HG02571 (cell line): ENCODE measurements around the gene ASPDH.
A peak's percentile ranks its signal among the peaks of the same experiment; 100 is the strongest.
"Not testable (repeated sequence)": the region's sequence is repeated elsewhere in the genome, so short reads cannot be mapped to it uniquely, and the experiment has no call there.

Source experiments
- ATAC-seq: cut with Tn5 transposase; IDR thresholded peaks from one replicate; pipeline ENCODE4 v1.9.1; 2021; ENCODE audit warnings: mild to moderate bottlenecking, moderate library complexity; ENCODE audit not compliant: unreplicated experiment

ASPDH gene

DNA sequence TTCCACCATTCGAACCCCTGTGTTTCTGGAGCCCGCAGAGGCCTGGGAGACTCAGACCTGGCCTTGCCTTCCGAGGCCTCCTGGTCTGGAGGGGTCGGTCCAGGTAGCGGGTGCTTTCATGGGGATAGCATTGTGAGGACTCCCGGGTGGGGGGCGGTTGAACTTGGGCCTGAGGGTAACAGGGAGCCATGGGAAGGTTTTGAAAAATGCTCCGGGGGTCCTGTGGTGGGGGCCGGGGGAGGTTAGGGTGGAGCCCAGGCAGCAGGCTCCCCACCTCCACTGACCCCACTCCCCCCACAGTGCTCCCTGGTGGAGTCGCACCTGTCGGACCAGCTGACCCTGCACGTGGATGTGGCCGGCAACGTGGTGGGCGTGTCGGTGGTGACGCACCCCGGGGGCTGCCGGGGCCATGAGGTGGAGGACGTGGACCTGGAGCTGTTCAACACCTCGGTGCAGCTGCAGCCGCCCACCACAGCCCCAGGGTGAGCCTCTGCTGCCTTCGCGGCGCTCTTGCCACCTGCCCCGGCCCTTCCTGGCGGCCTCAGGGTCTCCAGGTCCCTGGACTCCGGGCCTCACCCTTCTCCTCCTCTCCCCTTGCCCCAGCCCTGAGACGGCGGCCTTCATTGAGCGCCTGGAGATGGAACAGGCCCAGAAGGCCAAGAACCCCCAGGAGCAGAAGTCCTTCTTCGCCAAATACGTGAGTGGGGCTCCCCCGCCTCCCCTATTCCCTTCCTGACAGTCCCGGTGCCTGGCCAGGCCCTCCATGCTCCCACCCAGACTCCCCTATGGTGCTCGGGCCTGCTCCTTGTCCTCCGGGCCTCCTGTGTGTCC is 33.2 kb downstream of the ASPDH start:
- no peak for ATAC-seq

DNA sequence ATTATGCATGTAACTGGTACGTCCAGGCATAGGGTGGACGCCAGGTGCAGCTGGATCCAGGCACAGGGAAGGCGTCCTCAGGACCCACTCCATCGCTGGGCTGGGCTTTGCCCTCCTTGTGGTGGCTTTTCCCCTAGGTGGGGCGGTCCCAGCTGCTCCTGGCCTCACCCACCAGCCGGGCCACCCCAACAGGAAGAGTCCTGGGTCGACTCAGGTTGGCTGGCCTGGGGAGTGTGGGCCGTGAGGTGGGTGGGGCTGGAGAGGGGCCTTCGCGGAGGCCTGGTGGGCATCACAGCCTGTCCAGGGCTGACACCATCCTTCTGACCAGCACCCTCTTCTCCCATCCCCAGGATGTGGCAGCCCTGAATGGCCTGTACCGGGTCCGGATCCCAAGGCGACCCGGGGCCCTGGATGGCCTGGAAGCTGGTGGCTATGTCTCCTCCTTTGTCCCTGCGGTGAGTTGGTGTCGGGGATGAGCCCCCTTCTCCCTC is 33.9 kb downstream of the ASPDH start:
- ATAC-seq = no peak

DNA sequence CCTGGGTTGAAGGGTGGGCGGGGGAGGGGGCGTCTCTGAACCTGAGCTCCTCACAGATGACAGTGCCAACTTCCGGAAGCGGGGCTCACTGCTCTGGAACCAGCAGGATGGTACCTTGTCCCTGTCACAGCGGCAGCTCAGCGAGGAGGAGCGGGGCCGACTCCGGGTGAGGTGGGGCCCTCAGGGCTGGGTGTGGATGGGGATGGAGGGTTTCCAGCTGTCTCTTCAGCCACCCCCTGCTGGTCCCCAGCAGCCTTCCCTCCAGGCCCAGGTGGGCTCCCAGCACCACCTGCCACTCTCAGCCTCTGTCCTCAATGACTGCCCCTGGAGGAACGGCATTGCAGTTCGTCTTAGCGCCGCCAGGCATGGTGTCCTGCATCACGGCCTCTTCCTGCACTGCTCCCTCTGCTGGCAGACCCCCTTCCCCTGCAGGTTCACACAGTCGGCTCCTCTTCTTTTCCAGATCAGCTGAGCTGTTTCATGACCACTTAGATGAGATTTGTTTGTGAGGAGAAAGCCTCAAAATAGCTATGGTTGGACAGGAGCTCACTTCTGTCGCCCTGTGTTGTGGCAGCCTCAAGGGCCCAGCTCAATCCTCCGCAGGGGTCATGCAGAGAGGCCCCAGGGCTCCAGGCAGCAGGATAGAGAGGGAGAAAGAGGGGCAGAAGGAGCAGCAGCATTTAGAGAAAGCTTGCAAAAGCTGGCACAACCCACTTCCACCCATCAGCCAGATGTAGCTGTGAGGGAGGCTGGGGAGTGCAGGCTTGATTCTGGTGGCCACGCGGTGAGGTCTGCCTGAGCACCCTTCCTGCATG is 34.6 kb downstream of the ASPDH start:
- ATAC-seq = no peak

DNA sequence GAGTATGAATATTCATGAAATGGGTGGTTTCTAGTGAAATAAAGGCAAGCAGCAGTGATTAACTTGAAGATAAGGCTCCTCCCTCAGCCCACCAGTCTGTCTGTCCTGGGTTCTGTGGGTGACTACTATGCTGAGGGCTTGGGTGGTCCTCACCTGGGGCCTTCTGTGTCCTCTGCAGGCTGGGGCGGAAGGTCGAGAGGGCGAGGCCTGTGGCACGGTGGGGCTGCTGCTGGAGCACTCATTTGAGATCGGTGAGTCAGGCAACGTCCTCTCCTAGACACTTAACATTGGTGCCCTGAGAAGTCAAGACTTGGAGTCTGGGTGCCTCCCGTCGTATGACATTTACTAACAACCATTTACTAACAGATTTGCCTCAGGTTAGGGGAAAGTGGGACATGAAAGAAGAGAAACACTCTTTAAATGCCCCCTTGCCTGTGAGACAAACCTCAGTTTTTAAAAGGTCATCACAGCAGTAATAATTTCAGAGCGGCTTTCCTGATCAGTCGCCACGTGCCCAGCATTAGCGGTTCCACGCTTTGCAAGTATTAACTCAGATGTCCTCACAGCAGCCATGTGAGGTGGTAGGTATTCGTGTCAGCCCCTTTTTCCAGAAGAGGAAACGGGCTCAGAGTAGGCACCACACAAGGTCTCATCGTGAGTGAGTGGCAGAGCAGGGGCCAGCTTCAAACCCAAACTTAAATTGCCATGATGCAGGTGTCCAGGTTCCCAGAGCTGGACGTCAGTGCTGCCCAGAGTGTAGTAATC is 35.8 kb downstream of the ASPDH start:
- no peak for ATAC-seq

DNA sequence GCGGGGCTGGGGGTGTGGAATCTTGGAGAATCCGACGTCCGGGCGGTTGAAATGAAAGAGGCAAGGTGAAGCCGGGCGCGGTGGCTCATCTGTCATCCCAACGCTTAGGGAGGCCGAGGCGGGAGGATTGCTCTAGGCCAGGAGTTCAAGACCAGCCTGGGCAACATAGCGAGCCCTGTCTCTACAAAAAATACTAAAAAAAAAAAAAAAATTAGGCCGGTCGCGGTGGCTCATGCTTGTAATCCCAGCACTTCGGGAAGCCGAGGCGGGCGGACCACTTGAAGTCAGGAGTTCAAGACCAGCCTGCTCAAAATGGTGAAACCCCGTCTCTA is 36.8 kb downstream of the ASPDH start:
- no peak for ATAC-seq

DNA sequence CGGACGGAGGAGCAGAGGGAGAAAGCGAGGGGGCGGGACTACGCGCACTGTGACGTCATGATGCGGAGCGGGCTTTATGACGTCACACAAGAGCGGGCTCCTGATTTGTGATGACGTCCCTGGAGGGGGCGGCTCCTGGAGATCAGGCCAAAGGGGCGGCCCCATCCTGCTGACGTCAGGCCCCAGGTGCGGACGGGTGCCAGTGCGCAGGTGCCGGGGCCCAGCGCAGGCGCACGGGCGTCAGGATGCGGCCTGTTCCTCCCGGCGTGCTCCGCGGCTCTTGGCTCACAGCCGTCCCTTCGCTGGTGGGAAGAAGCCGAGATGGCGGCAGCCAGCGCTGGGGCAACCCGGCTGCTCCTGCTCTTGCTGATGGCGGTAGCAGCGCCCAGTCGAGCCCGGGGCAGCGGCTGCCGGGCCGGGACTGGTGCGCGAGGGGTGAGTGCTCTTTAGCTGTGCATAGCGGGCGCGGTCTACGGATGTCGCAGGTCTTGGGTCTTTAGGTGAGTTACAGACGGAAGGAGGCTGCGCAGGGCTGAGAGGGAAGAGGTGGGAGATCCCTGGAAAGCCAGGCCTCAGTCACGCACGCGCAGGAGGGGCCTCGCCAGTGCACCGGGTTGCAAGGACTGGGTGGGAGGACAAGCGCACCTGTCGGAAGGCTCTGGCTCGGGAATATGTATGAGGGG is 37.3 kb downstream of the ASPDH start, which contains the start of the genes EMC10 and GARIN5A:
EMC10 (plus strand) TSS at position 284 of the 683 bp plus-strand sequence; CDS start at position 322, 38 bp downstream.
GARIN5A (minus strand) TSS at position 625 of the 683 bp plus-strand sequence; CDS start at position 165, 460 bp downstream.
- peak; percentile 75 for ATAC-seq

DNA sequence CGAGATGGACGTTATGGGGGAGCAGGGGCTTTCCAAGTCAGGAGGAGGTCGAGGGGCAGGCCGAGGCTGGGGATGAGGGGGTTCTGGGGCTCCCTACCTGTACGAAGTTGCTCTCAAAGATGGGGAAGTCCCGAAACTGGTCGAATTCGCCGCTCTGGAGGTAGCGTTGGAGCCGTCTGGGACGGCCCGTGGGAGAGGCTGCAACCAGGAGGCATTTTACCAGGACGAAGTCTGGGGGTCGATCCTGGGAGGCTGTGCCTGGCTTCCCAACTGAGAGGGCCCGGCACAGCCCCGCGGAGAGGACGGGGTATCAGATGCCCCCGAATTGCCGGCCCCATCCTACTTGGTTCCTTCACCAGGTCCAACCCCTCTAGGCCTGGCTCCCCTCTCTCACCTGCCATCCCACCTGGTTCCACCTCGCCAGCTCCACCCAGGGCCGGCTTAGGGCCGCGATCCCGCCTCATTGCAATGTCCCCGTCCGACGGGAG is 37.9 kb downstream of the ASPDH start:
- ATAC-seq = peak; percentile 4

DNA sequence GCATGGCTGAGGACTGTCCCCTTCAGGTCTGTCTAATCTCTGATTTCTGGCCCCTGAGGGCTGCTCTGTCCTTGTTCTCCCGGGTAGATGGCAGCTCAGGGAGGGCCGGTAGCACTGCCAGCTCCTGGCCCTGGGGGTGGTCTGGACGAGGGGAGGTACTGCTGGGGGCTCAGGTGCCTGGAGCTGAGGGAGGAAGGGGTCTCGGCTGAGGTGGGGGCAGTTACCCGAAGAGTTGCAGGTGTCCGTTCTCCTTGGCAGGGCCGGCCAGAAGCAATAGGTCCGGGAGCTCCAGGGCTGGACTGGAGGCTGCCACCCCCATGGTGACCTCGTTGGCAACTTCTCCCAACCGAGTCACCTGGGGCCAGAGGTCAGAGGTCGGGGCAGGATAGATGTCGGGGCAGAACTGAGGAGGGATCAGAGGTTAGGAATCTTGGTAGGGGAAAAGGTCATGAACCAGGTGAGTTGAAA is 38.6 kb downstream of the ASPDH start:
- no peak for ATAC-seq

DNA sequence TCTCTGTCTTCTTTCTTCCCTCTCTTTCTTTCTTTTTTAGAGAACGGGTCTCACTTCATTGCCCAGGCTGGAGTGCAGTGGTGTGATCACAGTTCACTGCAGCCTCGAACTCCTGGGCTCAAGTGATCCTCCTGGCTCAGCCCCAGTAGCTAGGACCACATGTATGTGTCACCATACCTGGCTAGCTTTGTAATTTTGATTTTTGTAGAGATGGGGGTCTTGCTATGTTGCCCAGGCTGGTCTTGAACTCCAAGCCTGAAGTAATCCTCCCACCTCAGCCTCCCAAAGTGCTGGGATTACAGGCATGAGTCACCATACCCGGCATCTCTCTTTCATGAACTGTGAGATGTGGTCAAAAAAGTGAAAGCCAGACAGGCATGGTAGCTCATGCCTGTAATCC is 40.4 kb downstream of the ASPDH start:
- not testable (repeated sequence) for ATAC-seq

DNA sequence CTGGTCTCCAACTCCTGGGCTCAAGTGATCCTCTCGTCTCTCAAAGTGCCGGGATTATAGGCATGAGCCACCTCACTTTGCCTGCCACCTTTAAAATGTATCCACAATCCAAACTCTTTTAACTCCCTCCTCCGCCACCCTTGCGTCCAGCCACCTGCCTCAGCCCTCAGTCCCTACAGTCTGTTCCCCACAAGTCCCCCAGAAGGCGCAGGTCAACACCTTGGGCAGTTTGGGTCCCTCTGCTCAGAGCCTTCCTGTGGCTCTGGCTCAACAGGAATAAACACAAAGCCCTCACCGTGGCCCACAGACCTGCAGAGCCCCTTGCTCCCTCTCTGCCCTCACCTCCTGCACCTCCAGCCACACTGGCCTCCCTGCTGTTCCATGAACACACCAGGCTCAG is 44.9 kb downstream of the ASPDH start:
- ATAC-seq = no peak

DNA sequence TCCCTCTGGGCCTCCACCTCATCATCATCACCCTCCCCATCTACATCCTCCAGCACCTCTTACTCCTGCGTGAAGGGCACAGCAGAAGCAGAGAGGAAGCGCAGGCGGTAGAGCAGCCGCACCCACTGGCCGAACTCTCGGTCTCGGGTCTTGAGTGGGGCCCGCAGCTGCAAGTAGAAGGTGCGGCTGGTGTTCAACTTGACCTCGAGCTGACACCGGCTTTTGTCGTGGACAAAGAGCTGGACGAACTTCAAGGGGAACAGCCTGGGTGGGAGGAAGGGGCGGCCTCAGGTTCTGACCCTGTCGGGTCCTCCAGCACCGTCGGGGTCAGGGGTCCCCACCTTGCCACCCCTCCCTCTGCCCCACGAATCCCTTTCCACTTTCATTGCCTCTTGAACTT is 46.1 kb downstream of the ASPDH start:
- no peak for ATAC-seq

DNA sequence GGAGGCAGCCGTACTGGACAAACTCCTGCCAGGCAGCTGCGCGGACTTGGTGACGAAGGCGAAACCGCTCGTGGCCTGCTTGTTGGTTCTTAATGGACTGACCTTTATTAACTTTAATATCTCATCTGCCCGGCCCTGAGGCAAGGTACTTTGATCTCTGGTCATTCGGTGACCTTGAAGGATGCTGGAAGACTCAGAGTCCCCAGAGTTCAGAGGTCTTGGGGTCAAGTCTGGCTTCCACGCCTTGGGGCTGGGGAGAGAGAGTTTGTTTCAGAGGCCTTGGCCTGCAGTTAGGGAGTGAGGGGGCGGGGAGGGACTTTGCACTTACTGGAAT is 47.0 kb downstream of the ASPDH start:
- no peak for ATAC-seq

DNA sequence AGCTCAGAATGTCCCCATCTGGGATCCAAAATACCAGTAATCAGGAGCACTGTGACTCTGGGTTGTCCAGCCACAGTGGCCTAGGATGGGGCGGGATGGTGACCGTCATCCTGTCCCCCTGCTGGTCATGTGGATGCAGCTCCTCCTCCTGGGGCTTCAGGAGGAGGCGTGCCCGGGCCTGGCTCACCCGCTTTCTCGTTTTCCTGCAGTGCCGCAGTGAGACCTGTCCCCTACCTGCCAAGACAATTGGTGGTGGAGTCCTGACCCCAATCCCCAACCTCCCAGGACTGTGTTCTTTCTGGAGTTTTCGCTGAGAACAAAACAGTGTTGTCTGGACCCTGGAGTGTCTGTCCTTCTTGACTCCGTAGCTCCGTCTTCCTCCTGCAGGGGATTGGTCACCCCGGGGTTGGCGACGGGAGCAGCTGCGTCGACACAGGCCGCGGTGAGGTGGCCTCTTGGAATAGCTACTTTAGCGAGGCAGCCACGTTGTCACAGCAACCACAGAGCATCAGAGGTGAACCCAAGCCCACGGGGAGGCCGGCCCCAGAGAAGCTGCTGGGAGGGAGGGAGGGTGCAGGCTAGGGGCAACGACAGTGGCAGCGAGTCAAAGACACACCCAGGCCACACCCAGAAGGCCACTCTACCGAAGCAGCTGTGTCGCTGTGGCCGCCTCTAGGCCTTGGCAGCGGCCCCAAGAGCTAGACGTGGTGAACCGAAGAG is 47.6 kb downstream of the ASPDH start:
- no peak for ATAC-seq

DNA sequence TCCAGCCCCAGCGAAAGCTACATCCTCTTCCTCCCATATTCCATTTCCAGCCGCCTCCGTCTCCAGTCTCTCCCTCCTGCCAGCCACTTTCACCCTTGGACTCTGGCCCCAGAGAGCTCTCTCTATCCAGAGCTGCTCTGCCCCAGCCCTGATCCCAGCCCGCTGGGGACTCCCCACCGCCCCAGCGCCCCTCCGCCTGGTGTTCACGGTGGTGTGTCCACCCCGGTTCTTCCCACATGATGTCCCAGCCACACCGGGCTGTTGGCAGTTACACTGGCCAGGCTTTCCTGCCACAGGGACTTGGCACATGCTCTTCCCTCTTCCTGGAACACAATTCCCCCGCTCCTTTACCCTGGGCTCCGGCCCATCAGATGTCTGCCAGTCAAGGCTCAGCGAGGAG is 48.7 kb downstream of the ASPDH start:
- ATAC-seq = no peak

DNA sequence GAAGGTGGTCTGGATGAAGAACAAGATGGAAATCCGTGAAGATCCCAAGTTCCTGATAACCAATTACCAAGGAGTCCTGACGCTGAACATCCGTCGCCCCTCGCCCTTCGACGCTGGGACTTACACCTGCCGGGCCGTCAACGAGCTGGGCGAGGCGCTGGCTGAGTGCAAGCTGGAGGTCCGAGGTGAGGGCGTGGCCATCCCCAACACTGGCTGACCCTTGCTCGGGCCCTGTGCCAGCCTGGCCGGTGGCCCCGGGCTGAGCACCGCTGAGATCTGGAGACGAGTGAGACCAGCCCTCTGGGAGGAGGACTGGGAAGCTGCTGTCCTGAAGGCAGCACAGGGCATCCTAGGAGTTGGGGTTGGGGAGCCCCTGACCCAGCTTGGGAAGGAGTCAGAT is 49.4 kb downstream of the ASPDH start:
- no peak for ATAC-seq

DNA sequence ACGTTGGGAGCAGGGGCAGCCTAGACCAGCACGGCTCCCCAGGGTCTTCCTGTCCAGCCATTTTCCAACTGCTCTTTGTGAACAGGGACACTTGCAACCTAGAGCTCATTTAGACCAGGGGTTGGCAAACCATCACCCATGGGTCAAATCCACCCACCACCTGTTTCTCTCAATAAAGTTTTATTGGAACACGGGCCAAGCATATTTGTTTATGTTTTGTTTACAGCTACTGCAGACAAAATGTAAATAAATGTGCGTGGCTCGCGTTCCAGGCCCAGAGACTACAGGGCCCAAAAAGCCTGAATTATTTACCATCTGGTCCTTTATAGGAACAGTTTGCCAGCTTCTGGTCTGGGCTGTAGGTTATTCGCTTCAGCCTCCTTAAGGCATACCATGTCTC is 50.7 kb downstream of the ASPDH start:
- ATAC-seq = no peak
